Thyroid gland (tissue), 4 donors: Measurements from ENCODE around the gene WNT3A. TPM values are rescaled to one million over a fixed set of nuclear protein-coding genes. Genes with fewer than 3 reads are reported as not detected.

Source experiments
- DNase-seq, 2 donors: peaks; one replicate each; pipeline ENCODE4 v3.0.0-alpha.2; 2019
- H3K27ac ChIP-seq, 3 donors: fragments of 200-600 bp; sonication (generic); 1 replicate in 2 of 3; 2 replicates in 1 of 3; pipeline ENCODE4 v1.5.1; 2016 to 2019; ENCODE audit warnings: mild to moderate bottlenecking in 1 of 3, moderate library complexity in 1 of 3
- H3K27me3 ChIP-seq: fragments of 200-600 bp; sonication (generic); one replicate; pipeline ENCODE4 v1.5.1; 2019
- H3K36me3 ChIP-seq, 2 donors: fragments of 200-600 bp; sonication (generic); one replicate each; pipeline ENCODE4 v1.5.1; 2016 to 2019
- H3K4me1 ChIP-seq, 2 donors: fragments of 200-600 bp; sonication (generic); one replicate each; pipeline ENCODE4 v1.5.1; 2017 to 2019
- H3K4me3 ChIP-seq, 3 donors: fragments of 200-600 bp; sonication (generic); replicated peaks in 1 of 3; 1 replicate in 2 of 3; 2 replicates in 1 of 3; pipeline ENCODE4 v1.5.1; 2016; ENCODE audit warnings: mild to moderate bottlenecking in 1 of 3
- H3K9me3 ChIP-seq: fragments of 200-600 bp; sonication (generic); one replicate; pipeline ENCODE4 v1.5.1; 2017
- CTCF ChIP-seq, 6 experiments: fragments of 200-600 bp in 3 of 6; fragments of 450-650 bp in 3 of 6; sonication (generic) in 3 of 6; IDR thresholded peaks; one replicate each; pipeline ENCODE4 v1.5.1; 2016 to 2019; ENCODE audit warnings: antibody characterized with exemption in 6 of 6, mild to moderate bottlenecking in 2 of 6, inconsistent platforms in 1 of 6, moderate library complexity in 1 of 6
- POLR2A ChIP-seq, 2 donors: fragments of 450-650 bp; IDR thresholded peaks; one replicate each; pipeline ENCODE4 v1.6.1; 2017; ENCODE audit warnings: antibody characterized with exemption in 2 of 2, mild to moderate bottlenecking in 2 of 2, moderate library complexity in 1 of 2
- WGBS, 2 donors: methylation state at CpG; one replicate each; pipeline ENCODE4 v1.1.5; 2017; 5-methylcytosine and 5-hydroxymethylcytosine counted together
- intact Hi-C: fragments of 100-400 bp; cut with DNase I; formaldehyde crosslinking; loops from one replicate; pipeline ENCODE4 v1.15.1; 2023
- total RNA-seq, 4 donors: library from RNA; depleted of rRNA; stranded (reverse); fragments of >200 nt; gene quantifications; one replicate each; pipeline ENCODE4 v1.2.3, GENCODE V29; 2016

The WNT3A gene
- total RNA-seq, 4 donors from 2014 or later: not detected

- Histone ChIP-seq H3K27ac (no peak overlapping the region), H3K36me3 (no peaks in the 10 kb centered on the region), H3K9me3 (no peaks in the 10 kb centered on the region), H3K4me1 (no peaks in the 10 kb centered on the region), H3K27me3 (no peaks in the 10 kb centered on the region), H3K4me3 (no peak overlapping the region)
- TF ChIP-seq POLR2A (IDR thresholded peaks at IDR 0.05) (no peak), CTCF (IDR thresholded peaks at IDR 0.05) (no peak)
- intact Hi-C loops: no loop called here
- DNase-seq: no peak
- WGBS, 2 donors: 80 to 82% methylated on average over 3 of the region's 3 CpGs
Measured at GRCh38 chr1:228023294-228023639, 16.5 kb downstream of the WNT3A start.

DNA sequence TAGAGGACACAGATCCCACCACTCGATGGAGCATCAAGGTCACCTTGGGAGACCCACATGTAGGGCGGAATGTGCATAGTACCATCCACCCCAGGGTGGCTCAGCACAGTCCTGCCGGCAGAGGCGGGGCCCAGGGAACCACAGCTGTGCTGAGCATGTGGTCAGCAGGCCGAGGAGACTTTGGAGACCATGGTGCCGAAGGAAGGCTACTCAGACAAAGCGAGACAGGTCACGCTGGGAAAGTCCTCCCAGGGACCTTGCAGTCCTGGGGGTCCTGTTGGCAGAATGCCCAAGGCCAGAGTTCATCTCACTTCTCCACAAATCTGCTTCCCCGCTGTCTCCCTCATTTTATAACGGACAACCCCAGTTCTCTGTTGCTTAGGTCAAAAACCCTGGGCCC is 22.5 kb downstream of the WNT3A start:
- no peak overlapping the region for H3K27ac ChIP-seq
- H3K4me3 ChIP-seq: no peak overlapping the region
- WGBS, 2 donors: 84 to 90% methylated on average over 5 to 10 of the region's 10 CpGs
- TF ChIP-seq POLR2A (IDR thresholded peaks at IDR 0.05): no peak
- TF ChIP-seq CTCF (IDR thresholded peaks at IDR 0.05): no peak
- H3K36me3 ChIP-seq: no peaks in the 10 kb centered on the region
- no peaks in the 10 kb centered on the region for H3K9me3 ChIP-seq
- no peaks in the 10 kb centered on the region for H3K4me1 ChIP-seq
- DNase-seq: peak in 1 of 2 donors; percentile 1
- intact Hi-C loops: no loop called here
- no peaks in the 10 kb centered on the region for H3K27me3 ChIP-seq

- WGBS, 2 donors: 89 to 90% methylated on average over 12 of the region's 12 CpGs
- TF ChIP-seq CTCF (IDR thresholded peaks at IDR 0.05) (no peak), POLR2A (IDR thresholded peaks at IDR 0.05) (no peak)
- Histone ChIP-seq H3K27me3 (no peaks in the 10 kb centered on the region), H3K36me3 (no peaks in the 10 kb centered on the region), H3K9me3 (no peaks in the 10 kb centered on the region), H3K27ac (no peak overlapping the region), H3K4me3 (no peak overlapping the region), H3K4me1 (no peaks in the 10 kb centered on the region)
- intact Hi-C loops: no loop called here
- DNase-seq: no peak
Measured at GRCh38 chr1:228030451-228031201, 23.8 kb downstream of the WNT3A start.

GRCh38 chr1:228031276-228031995 is 24.6 kb downstream of the WNT3A start:
- no peaks in the 10 kb centered on the region for H3K4me1 ChIP-seq
- WGBS, 2 donors: 80 to 82% methylated on average over 8 to 9 of the region's 9 CpGs
- no peak overlapping the region for H3K4me3 ChIP-seq
- H3K27ac ChIP-seq: no peak overlapping the region
- no peak for DNase-seq
- TF ChIP-seq CTCF (IDR thresholded peaks at IDR 0.05): no peak
- no peak for TF ChIP-seq POLR2A (IDR thresholded peaks at IDR 0.05)
- no peaks in the 10 kb centered on the region for H3K9me3 ChIP-seq
- H3K27me3 ChIP-seq: no peaks in the 10 kb centered on the region
- intact Hi-C loops: no loop called here
- H3K36me3 ChIP-seq: no peaks in the 10 kb centered on the region

DNA sequence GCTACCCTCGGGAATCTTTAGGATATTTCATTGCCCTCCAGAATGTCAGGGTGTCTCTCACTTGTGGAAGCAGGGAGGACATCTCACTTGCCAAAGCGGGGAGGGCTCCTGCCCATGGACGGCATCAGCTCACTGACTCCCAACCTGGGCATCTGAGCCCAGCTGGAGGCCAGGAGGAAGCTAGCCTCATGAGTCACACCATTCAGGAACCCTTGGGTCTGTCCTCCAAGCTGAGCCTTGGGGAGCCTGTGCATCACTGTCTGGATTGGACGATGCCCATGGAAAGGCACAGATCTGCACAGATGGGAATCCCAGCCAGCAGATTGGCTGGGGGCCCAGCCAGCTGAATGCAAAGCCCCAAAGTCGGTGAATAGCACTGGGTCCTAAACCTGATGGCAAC is 25.2 kb downstream of the WNT3A start:
- DNase-seq: no peak

More for the DNA sequence above, 25.2 kb downstream of the WNT3A start:
- Histone ChIP-seq H3K4me1 (no peaks in the 10 kb centered on the region), H3K27ac (no peak overlapping the region), H3K9me3 (no peaks in the 10 kb centered on the region), H3K27me3 (no peaks in the 10 kb centered on the region), H3K36me3 (no peaks in the 10 kb centered on the region), H3K4me3 (no peak overlapping the region)
- intact Hi-C loops: no loop called here
- TF ChIP-seq POLR2A (IDR thresholded peaks at IDR 0.05) (no peak), CTCF (IDR thresholded peaks at IDR 0.05) (no peak)
- 79 to 84% methylated on average over 4 to 5 of the region's 5 CpGs for WGBS, 2 donors
